ENCODE measurements around the gene FARP1.

Gene FARP1

DNA sequence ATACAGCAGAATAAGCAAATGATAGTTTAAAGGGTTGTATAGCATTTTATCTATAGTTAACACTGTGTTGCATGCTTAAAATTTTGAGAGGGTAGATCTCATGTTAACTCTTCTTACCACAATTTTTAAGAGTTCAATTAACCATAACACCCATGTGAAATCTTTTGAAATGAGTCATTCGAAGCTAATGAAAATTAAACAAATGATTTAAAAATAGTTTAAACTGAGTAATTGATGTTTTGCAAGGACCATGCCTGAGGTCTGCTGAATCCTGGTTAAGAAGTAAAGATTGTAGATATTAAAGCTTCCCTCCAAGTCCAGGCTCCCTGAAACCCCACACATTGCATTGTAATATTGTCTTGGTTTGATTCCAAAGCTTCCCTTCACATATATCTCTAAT lies 210.9 kb downstream of the FARP1 start:
- H3K4me3 ChIP-seq (ENCODE audit: low read depth, low read length) = no peak overlapping the region
- H3K9me3 ChIP-seq (ENCODE audit: control insufficient read depth, insufficient read depth, low read depth, low read length) = no peaks in the 10 kb centered on the region
- no peak overlapping the region for H3K27ac ChIP-seq (ENCODE audit: extremely low read depth, low read depth, low read length)
- H3K36me3 ChIP-seq (ENCODE audit: control insufficient read depth in 2 of 2, insufficient read depth in 1 of 2, low read length in 2 of 2) = no peaks in the 10 kb centered on the region
- ChIA-PET POLR2A (no interaction called here), CTCF (interaction anchor here (0.6 to 1.0 kb wide), 5 partner anchors 8 to 1394 kb away, joined by 3 to 4 read pairs (median 4); no protein-coding TSS in a partner anchor)
- H3K4me1 ChIP-seq (ENCODE audit: control insufficient read depth, insufficient read depth, low read length) = no peaks in the 10 kb centered on the region
- TF ChIP-seq KLF10 (tag by site-specific recombination; IDR thresholded peaks at IDR 0.05) = no peak
- no peak for TF ChIP-seq SP3 (tag by site-specific recombination; IDR thresholded peaks at IDR 0.05)
- no peak for TF ChIP-seq ZFP37 (tag by site-specific recombination; IDR thresholded peaks at IDR 0.05)
- no peak for TF ChIP-seq ZFP69B (tag by site-specific recombination; IDR thresholded peaks at IDR 0.05)
- TF ChIP-seq ZBTB17 (tag by site-specific recombination; IDR thresholded peaks at IDR 0.05) = no peak

- Histone ChIP-seq H3K36me3 (ENCODE audit: control insufficient read depth in 2 of 2, insufficient read depth in 1 of 2, low read length in 2 of 2) (no peaks in the 10 kb centered on the region), H3K27ac (ENCODE audit: extremely low read depth, low read depth, low read length) (no peak overlapping the region), H3K4me1 (ENCODE audit: control insufficient read depth, insufficient read depth, low read length) (no peaks in the 10 kb centered on the region), H3K9me3 (ENCODE audit: control insufficient read depth, insufficient read depth, low read depth, low read length) (no peaks in the 10 kb centered on the region), H3K4me3 (ENCODE audit: low read depth, low read length) (no peak overlapping the region)
- POLR2A ChIA-PET = no interaction called here
- CTCF ChIA-PET = no interaction called here
- TF ChIP-seq ZNF555 (tag by site-specific recombination; conservative IDR thresholded peaks at IDR 0.05) = no peak
- no peak for TF ChIP-seq ZBTB10 (tag by site-specific recombination; IDR thresholded peaks at IDR 0.05)
- no peak for TF ChIP-seq ZNF311 (tag by site-specific recombination; IDR thresholded peaks at IDR 0.05; ENCODE audit: borderline replicate concordance)
- TF ChIP-seq ZNF558 (tag by site-specific recombination; IDR thresholded peaks at IDR 0.05) = no peak
- TF ChIP-seq ZSCAN23 (tag by site-specific recombination; IDR thresholded peaks at IDR 0.05) = no peak
- no peak for TF ChIP-seq ZNF211 (tag by site-specific recombination; IDR thresholded peaks at IDR 0.05; ENCODE audit: low read depth)
- TF ChIP-seq SCRT2 (tag by site-specific recombination; IDR thresholded peaks at IDR 0.05) = no peak
- TF ChIP-seq BCL11B (tag by site-specific recombination; IDR thresholded peaks at IDR 0.05; ENCODE audit: low read depth) = no peak
- no peak for TF ChIP-seq ZNF184 (tag by site-specific recombination; IDR thresholded peaks at IDR 0.05)
- no peak for TF ChIP-seq ZNF830 (tag by site-specific recombination; IDR thresholded peaks at IDR 0.05; ENCODE audit: low read depth)
Observed at GRCh38 chr13:98358937-98359336, 216.0 kb downstream of the FARP1 start.

GRCh38 chr13:98360545-98360944 lies 217.7 kb downstream of the FARP1 start:
- CTCF ChIA-PET = no interaction called here
- Histone ChIP-seq H3K27ac (ENCODE audit: extremely low read depth, low read depth, low read length) (no peak overlapping the region), H3K36me3 (ENCODE audit: control insufficient read depth in 2 of 2, insufficient read depth in 1 of 2, low read length in 2 of 2) (no peaks in the 10 kb centered on the region), H3K4me1 (ENCODE audit: control insufficient read depth, insufficient read depth, low read length) (no peaks in the 10 kb centered on the region), H3K4me3 (ENCODE audit: low read depth, low read length) (no peak overlapping the region), H3K9me3 (ENCODE audit: control insufficient read depth, insufficient read depth, low read depth, low read length) (no peaks in the 10 kb centered on the region)
- POLR2A ChIA-PET = no interaction called here
- TF ChIP-seq MYNN (tag by site-specific recombination; IDR thresholded peaks at IDR 0.05; ENCODE audit: borderline replicate concordance) = no peak
- TF ChIP-seq, protein P1, sequence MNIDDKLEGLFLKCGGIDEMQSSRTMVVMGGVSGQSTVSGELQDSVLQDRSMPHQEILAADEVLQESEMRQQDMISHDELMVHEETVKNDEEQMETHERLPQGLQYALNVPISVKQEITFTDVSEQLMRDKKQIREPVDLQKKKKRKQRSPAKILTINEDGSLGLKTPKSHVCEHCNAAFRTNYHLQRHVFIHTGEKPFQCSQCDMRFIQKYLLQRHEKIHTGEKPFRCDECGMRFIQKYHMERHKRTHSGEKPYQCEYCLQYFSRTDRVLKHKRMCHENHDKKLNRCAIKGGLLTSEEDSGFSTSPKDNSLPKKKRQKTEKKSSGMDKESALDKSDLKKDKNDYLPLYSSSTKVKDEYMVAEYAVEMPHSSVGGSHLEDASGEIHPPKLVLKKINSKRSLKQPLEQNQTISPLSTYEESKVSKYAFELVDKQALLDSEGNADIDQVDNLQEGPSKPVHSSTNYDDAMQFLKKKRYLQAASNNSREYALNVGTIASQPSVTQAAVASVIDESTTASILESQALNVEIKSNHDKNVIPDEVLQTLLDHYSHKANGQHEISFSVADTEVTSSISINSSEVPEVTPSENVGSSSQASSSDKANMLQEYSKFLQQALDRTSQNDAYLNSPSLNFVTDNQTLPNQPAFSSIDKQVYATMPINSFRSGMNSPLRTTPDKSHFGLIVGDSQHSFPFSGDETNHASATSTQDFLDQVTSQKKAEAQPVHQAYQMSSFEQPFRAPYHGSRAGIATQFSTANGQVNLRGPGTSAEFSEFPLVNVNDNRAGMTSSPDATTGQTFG (tag by site-specific recombination; IDR thresholded peaks at IDR 0.05; ENCODE audit: borderline replicate concordance) = no peak
- TF ChIP-seq, protein P2, sequence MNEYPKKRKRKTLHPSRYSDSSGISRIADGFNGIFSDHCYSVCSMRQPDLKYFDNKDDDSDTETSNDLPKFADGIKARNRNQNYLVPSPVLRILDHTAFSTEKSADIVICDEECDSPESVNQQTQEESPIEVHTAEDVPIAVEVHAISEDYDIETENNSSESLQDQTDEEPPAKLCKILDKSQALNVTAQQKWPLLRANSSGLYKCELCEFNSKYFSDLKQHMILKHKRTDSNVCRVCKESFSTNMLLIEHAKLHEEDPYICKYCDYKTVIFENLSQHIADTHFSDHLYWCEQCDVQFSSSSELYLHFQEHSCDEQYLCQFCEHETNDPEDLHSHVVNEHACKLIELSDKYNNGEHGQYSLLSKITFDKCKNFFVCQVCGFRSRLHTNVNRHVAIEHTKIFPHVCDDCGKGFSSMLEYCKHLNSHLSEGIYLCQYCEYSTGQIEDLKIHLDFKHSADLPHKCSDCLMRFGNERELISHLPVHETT (tag by site-specific recombination; IDR thresholded peaks at IDR 0.05) = no peak
- TF ChIP-seq ZNF26 (tag by site-specific recombination; IDR thresholded peaks at IDR 0.05) = no peak
- no peak for TF ChIP-seq ZBTB1 (tag by site-specific recombination; IDR thresholded peaks at IDR 0.05)
- TF ChIP-seq ZNF843 (tag by site-specific recombination; IDR thresholded peaks at IDR 0.05) = no peak
- TF ChIP-seq ZFP3 (tag by site-specific recombination; IDR thresholded peaks at IDR 0.05; ENCODE audit: low read depth) = no peak
- no peak for TF ChIP-seq ELK4 (IDR thresholded peaks at IDR 0.05; ENCODE audit: borderline replicate concordance, low read depth, low read length)
